DND-41 (cell line): ENCODE results near the gene ANAPC13.

Experiments
- ATAC-seq: fragments of 200-7000 bp; cut with Tn5 transposase; 3 replicates; pipeline ENCODE4 v1.9.1; 2021; ENCODE audit warnings: low read depth; ENCODE audit not compliant: insufficient read depth
- DNase-seq: peaks from one replicate; pipeline ENCODE4 v3.0.0-alpha.2; 2020
- H2AFZ ChIP-seq: 2 replicates; pipeline ENCODE4 v1.6.0; 2012; ENCODE audit warnings: low read depth, low read length
- H3K27ac ChIP-seq: 2 replicates; pipeline ENCODE4 v1.5.1; 2012; ENCODE audit warnings: low read length, inconsistent platforms
- H3K27me3 ChIP-seq: fragments of 200-600 bp; sonication (generic); 2 replicates; pipeline ENCODE4 v1.6.0; 2012; ENCODE audit warnings: low read length, mild to moderate bottlenecking, inconsistent platforms; ENCODE audit not compliant: insufficient read depth, poor library complexity
- H3K36me3 ChIP-seq: 2 replicates; pipeline ENCODE4 v1.5.1; 2012; ENCODE audit warnings: low read length, inconsistent platforms; ENCODE audit not compliant: insufficient read depth
- H3K4me1 ChIP-seq: 2 replicates; pipeline ENCODE4 v1.5.1; 2012; ENCODE audit warnings: mild to moderate bottlenecking, low read length; ENCODE audit not compliant: insufficient read depth
- H3K4me2 ChIP-seq: 2 replicates; pipeline ENCODE4 v1.6.0; 2012; ENCODE audit warnings: mild to moderate bottlenecking, moderate library complexity, low read length, inconsistent platforms; ENCODE audit not compliant: insufficient read depth
- H3K4me3 ChIP-seq, 2 experiments: fragments of 200-600 bp in 1 of 2; shearing (Covaris generic) in 1 of 2; 2 replicates each; pipeline ENCODE4 v1.5.1; 2012 to 2016; ENCODE audit warnings: inconsistent platforms in 2 of 2, low read length in 2 of 2, mild to moderate bottlenecking in 2 of 2, low read depth in 1 of 2, moderate library complexity in 1 of 2
- H3K79me2 ChIP-seq: 2 replicates; pipeline ENCODE4 v1.6.0; 2012; ENCODE audit warnings: low read length, inconsistent platforms; ENCODE audit not compliant: insufficient read depth
- H3K9ac ChIP-seq: 2 replicates; pipeline ENCODE4 v1.6.0; 2012; ENCODE audit warnings: low read depth, mild to moderate bottlenecking, inconsistent platforms, low read length, moderate library complexity
- H3K9me3 ChIP-seq: 2 replicates; pipeline ENCODE4 v1.5.1; 2012; ENCODE audit warnings: low read length, moderate library complexity, mild to moderate bottlenecking, inconsistent platforms; ENCODE audit not compliant: insufficient read depth, severe bottlenecking
- H4K20me1 ChIP-seq: 2 replicates; pipeline ENCODE4 v1.6.0; 2012; ENCODE audit warnings: low read length; ENCODE audit not compliant: insufficient read depth
- CTCF ChIP-seq: IDR thresholded peaks from 2 replicates; pipeline ENCODE4 v1.5.1; 2012; ENCODE audit warnings: borderline replicate concordance, low read length, moderate library complexity, mild to moderate bottlenecking; ENCODE audit not compliant: poor library complexity, severe bottlenecking; ENCODE audit errors: extremely low read depth
- EZH2 ChIP-seq: IDR thresholded peaks from 3 replicates; pipeline ENCODE4 v1.6.1; 2012; ENCODE audit warnings: borderline replicate concordance, low read depth, mild to moderate bottlenecking, moderate library complexity, low read length, inconsistent platforms; ENCODE audit not compliant: severe bottlenecking

The ANAPC13 gene

GRCh38 chr3:134464064-134464688 is 21.6 kb downstream of the ANAPC13 start:
- no peaks in the 10 kb centered on the region for H3K79me2 ChIP-seq
- H2AFZ ChIP-seq, result no peak overlapping the region
- no peak overlapping the region for H3K27ac ChIP-seq
- no peaks in the 10 kb centered on the region for H3K4me1 ChIP-seq
- DNase-seq, result no peak
- no peaks in the 10 kb centered on the region for H4K20me1 ChIP-seq
- H3K9ac ChIP-seq, result no peak overlapping the region
- no peak for TF ChIP-seq CTCF
- TF ChIP-seq EZH2, result no peak
- H3K9me3 ChIP-seq, result no peaks in the 10 kb centered on the region
- H3K36me3 ChIP-seq, result no peaks in the 10 kb centered on the region
- no peak for ATAC-seq
- no peak overlapping the region for H3K4me2 ChIP-seq
- H3K4me3 ChIP-seq, result no peak overlapping the region
- peaks cover 4% of the 10 kb centered on the region for H3K27me3 ChIP-seq

DNA sequence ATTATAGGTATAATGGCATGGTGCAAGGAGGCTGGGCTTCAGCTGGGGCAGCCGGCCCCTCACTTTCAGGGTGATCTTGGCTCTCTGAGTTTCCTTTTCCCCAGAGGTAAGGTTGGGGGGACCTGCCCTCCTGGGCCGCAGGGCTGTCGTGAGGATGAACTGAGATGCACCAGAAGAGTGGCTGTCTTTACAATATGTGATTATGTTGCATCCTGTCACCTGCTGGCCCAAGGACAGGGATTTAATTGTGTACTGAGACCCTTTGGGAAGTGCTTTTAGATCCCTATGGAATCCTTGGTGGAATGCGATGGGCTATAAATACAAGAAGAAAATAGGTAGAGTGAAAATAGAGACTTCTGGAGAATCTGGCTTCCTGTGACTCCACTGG is 22.1 kb downstream of the ANAPC13 start:
- H3K79me2 ChIP-seq, result no peaks in the 10 kb centered on the region
- H3K36me3 ChIP-seq, result no peaks in the 10 kb centered on the region
- no peaks in the 10 kb centered on the region for H3K9me3 ChIP-seq
- H2AFZ ChIP-seq, result no peak overlapping the region
- H3K27ac ChIP-seq, result no peak overlapping the region
- H4K20me1 ChIP-seq, result no peaks in the 10 kb centered on the region
- H3K27me3 ChIP-seq, result peaks cover 4% of the 10 kb centered on the region
- TF ChIP-seq CTCF, result no peak
- H3K4me1 ChIP-seq, result no peaks in the 10 kb centered on the region
- no peak overlapping the region for H3K4me3 ChIP-seq
- ATAC-seq (no peak), DNase-seq (no peak)
- no peak overlapping the region for H3K9ac ChIP-seq
- no peak overlapping the region for H3K4me2 ChIP-seq

- no peak overlapping the region for H2AFZ ChIP-seq
- H3K4me2 ChIP-seq, result no peak overlapping the region
- no peak overlapping the region for H3K4me3 ChIP-seq
- no peaks in the 10 kb centered on the region for H3K9me3 ChIP-seq
- H3K36me3 ChIP-seq, result no peaks in the 10 kb centered on the region
- H4K20me1 ChIP-seq, result no peaks in the 10 kb centered on the region
- no peak for DNase-seq
- no peaks in the 10 kb centered on the region for H3K79me2 ChIP-seq
- H3K27ac ChIP-seq, result no peak overlapping the region
- H3K4me1 ChIP-seq, result no peaks in the 10 kb centered on the region
- no peak overlapping the region for H3K9ac ChIP-seq
- TF ChIP-seq CTCF, result no peak
- TF ChIP-seq EZH2, result no peak
- no peak for ATAC-seq
- H3K27me3 ChIP-seq, result peaks cover 10% of the 10 kb centered on the region
These were observed 23.3 kb downstream of the ANAPC13 start for GRCh38 chr3:134462331-134462941.
